H1 (cell line): ENCODE measurements around the gene TPO. TPM values are rescaled to one million over a fixed set of nuclear protein-coding genes. Genes with fewer than 3 reads are reported as not detected.

Source experiments
- CTCF ChIA-PET: fragments of 300-600 bp; sonication (Branson Sonifier 250); formaldehyde crosslinking; loops from one replicate; lab custom pipeline; 2021; ENCODE audit not compliant: partially characterized antibody; lab: Charles Lee
- POLR2A ChIA-PET: fragments of 300-600 bp; sonication (Branson Sonifier 250); formaldehyde crosslinking; loops from one replicate; lab custom pipeline; 2021; ENCODE audit warnings: inconsistent platforms; ENCODE audit not compliant: partially characterized antibody; lab: Charles Lee
- DNase-seq, 2 experiments: peaks; one replicate each; pipeline versions ENCODE4 v3.0.0 to v3.0.0-alpha.2; 2010 to 2022; ENCODE audit warnings: low spot score in 2 of 2, low read depth in 1 of 2, mixed read lengths in 1 of 2
- FAIRE-seq: peaks from 2 replicates; lab custom pipeline; 2011; peaks lifted over from hg19 to GRCh38; lab: Jason Lieb, UNC
- H2AFZ ChIP-seq: 2 replicates; pipeline ENCODE4 v1.8.1; 2012; ENCODE audit warnings: low read length, inconsistent platforms
- H2AK5ac ChIP-seq: 2 replicates; pipeline ENCODE4 v1.6.1; 2013; ENCODE audit warnings: low read depth, low read length
- H2BK120ac ChIP-seq: replicated peaks from 2 replicates; pipeline ENCODE3; 2013; ENCODE audit warnings: low read depth, low read length, inconsistent platforms
- H2BK12ac ChIP-seq: 2 replicates; pipeline ENCODE4 v1.6.1; 2013; ENCODE audit warnings: low read depth, low read length
- H2BK15ac ChIP-seq: 2 replicates; pipeline ENCODE4 v1.6.1; 2013; ENCODE audit warnings: low read length
- H2BK20ac ChIP-seq: 2 replicates; pipeline ENCODE4 v1.6.1; 2013; ENCODE audit warnings: low read length
- H2BK5ac ChIP-seq: 2 replicates; pipeline ENCODE4 v1.6.1; 2013; ENCODE audit warnings: low read depth, low read length
- H3K14ac ChIP-seq: 2 replicates; pipeline ENCODE4 v1.6.1; 2013; ENCODE audit warnings: inconsistent platforms; ENCODE audit not compliant: insufficient read length
- H3K18ac ChIP-seq: 2 replicates; pipeline ENCODE4 v1.6.1; 2013; ENCODE audit warnings: low read length; ENCODE audit errors: extremely low read depth
- H3K23ac ChIP-seq: 2 replicates; pipeline ENCODE4 v1.6.1; 2013; ENCODE audit warnings: inconsistent platforms; ENCODE audit not compliant: insufficient read length
- H3K23me2 ChIP-seq: 2 replicates; pipeline ENCODE4 v1.6.1; 2013; ENCODE audit warnings: low read depth, low read length
- H3K27ac ChIP-seq: 2 replicates; pipeline ENCODE4 v1.6.1; 2011; ENCODE audit warnings: low read depth, low read length, inconsistent platforms
- H3K27me3 ChIP-seq, 4 experiments: replicated peaks in 1 of 4; 1 replicate in 1 of 4; 2 replicates in 3 of 4; pipeline versions ENCODE4 v1.6.1 to v1.8.1; 2011 to 2013; ENCODE audit warnings: low read length in 3 of 4, mild to moderate bottlenecking in 3 of 4, inconsistent platforms in 2 of 4, mixed read lengths in 2 of 4, moderate library complexity in 1 of 4; ENCODE audit not compliant: control insufficient read depth in 3 of 4, insufficient read depth in 3 of 4; ENCODE audit errors: extremely low read depth in 1 of 4
- H3K36me3 ChIP-seq, 4 experiments: 2 replicates each; pipeline versions ENCODE4 v1.6.1 to v1.8.1; 2011 to 2013; ENCODE audit warnings: mild to moderate bottlenecking in 4 of 4, low read length in 3 of 4, moderate library complexity in 2 of 4, control low read depth in 1 of 4, inconsistent platforms in 1 of 4; ENCODE audit not compliant: insufficient read depth in 4 of 4, control insufficient read depth in 2 of 4
- H3K4ac ChIP-seq: replicated peaks from 2 replicates; pipeline ENCODE3; 2013; ENCODE audit warnings: low read length, low read depth, mixed read lengths, inconsistent platforms; ENCODE audit not compliant: insufficient read length
- H3K4me1 ChIP-seq, 4 experiments: replicated peaks in 1 of 4; 1 replicate in 1 of 4; 2 replicates in 3 of 4; pipeline versions ENCODE4 v1.6.1 to v1.8.1; 2011 to 2013; ENCODE audit warnings: low read length in 3 of 4, inconsistent platforms in 2 of 4, mixed read lengths in 1 of 4; ENCODE audit not compliant: insufficient read depth in 4 of 4, control insufficient read depth in 3 of 4
- H3K4me2 ChIP-seq, 2 experiments: 2 replicates each; pipeline versions ENCODE4 v1.6.1 to v1.8.1; 2011 to 2013; ENCODE audit warnings: low read depth in 2 of 2, low read length in 2 of 2, control low read depth in 1 of 2, inconsistent platforms in 1 of 2, mild to moderate bottlenecking in 1 of 2; ENCODE audit not compliant: insufficient read depth in 1 of 2
- H3K4me3 ChIP-seq, 4 experiments: fragments of 200-600, 300-600 bp in 1 of 4; sonication (generic), shearing (Covaris generic), sonication (Bioruptor Twin) in 1 of 4; 2 replicates each; pipeline versions ENCODE4 v1.5.1 to v1.8.1; 2011 to 2016; ENCODE audit warnings: low read length in 4 of 4, low read depth in 3 of 4, control low read depth in 2 of 4, inconsistent platforms in 2 of 4, mild to moderate bottlenecking in 2 of 4, mixed read lengths in 1 of 4, moderate library complexity in 1 of 4; ENCODE audit not compliant: insufficient read depth in 2 of 4; ENCODE audit errors: extremely low read depth in 1 of 4
- H3K56ac ChIP-seq: replicated peaks from 2 replicates; pipeline ENCODE3; 2013; ENCODE audit warnings: low read depth, mild to moderate bottlenecking, mixed read lengths, low read length, inconsistent platforms; ENCODE audit not compliant: insufficient read length
- H3K79me1 ChIP-seq: 2 replicates; pipeline ENCODE4 v1.6.1; 2013; ENCODE audit warnings: low read depth, low read length, control low read depth
- H3K79me2 ChIP-seq, 2 experiments: 2 replicates each; pipeline versions ENCODE4 v1.6.1 to v1.8.1; 2012 to 2013; ENCODE audit warnings: low read length in 2 of 2, mild to moderate bottlenecking in 2 of 2, inconsistent platforms in 1 of 2; ENCODE audit not compliant: insufficient read depth in 2 of 2, control insufficient read depth in 1 of 2
- H3K9ac ChIP-seq, 4 experiments: replicated peaks in 1 of 4; 1 replicate in 1 of 4; 2 replicates in 3 of 4; pipeline versions ENCODE4 v1.6.1 to v1.8.1; 2011 to 2013; ENCODE audit warnings: low read depth in 3 of 4, low read length in 3 of 4, control low read depth in 2 of 4, mild to moderate bottlenecking in 2 of 4, moderate library complexity in 2 of 4, inconsistent platforms in 1 of 4; ENCODE audit errors: extremely low read depth in 1 of 4
- H3K9me3 ChIP-seq, 2 experiments: 2 replicates each; pipeline versions ENCODE4 v1.6.1 to v1.8.1; 2012 to 2013; ENCODE audit warnings: mild to moderate bottlenecking in 2 of 2, moderate library complexity in 2 of 2, control low read depth in 1 of 2, inconsistent platforms in 1 of 2, low read depth in 1 of 2, low read length in 1 of 2, mixed read lengths in 1 of 2; ENCODE audit not compliant: insufficient read depth in 2 of 2
- H4K20me1 ChIP-seq, 2 experiments: replicated peaks in 1 of 2; 2 replicates each; pipeline versions ENCODE3 to v1.8.1; 2011 to 2013; ENCODE audit warnings: inconsistent platforms in 2 of 2, low read length in 2 of 2, mild to moderate bottlenecking in 1 of 2; ENCODE audit not compliant: insufficient read depth in 2 of 2, control insufficient read depth in 1 of 2
- H4K5ac ChIP-seq: 2 replicates; pipeline ENCODE4 v1.6.1; 2013; ENCODE audit warnings: low read length, low read depth, mixed read lengths, inconsistent platforms; ENCODE audit not compliant: insufficient read length
- H4K8ac ChIP-seq: 2 replicates; pipeline ENCODE4 v1.8.0; 2013; ENCODE audit warnings: mild to moderate bottlenecking, moderate library complexity, low read length, inconsistent platforms; ENCODE audit not compliant: insufficient read depth; ENCODE audit errors: extremely low read depth
- H4K91ac ChIP-seq: replicated peaks from 2 replicates; pipeline ENCODE3; 2013; ENCODE audit warnings: low read length, mixed read lengths, inconsistent platforms; ENCODE audit not compliant: insufficient read length
- JUND ChIP-seq: IDR thresholded peaks from 2 replicates; pipeline ENCODE4 v1.6.1; 2011; ENCODE audit warnings: mild to moderate bottlenecking, improper control_type of control experiment, low read length
- RAD21 ChIP-seq, 2 experiments: IDR thresholded peaks in 1 of 2; conservative IDR thresholded peaks in 1 of 2; 2 replicates each; pipeline ENCODE4 v1.6.1; 2011; ENCODE audit warnings: low read depth in 2 of 2, low read length in 2 of 2, improper control_type of control experiment in 1 of 2, inconsistent platforms in 1 of 2, mild to moderate bottlenecking in 1 of 2, moderate library complexity in 1 of 2
- SRF ChIP-seq: IDR thresholded peaks from 2 replicates; pipeline ENCODE4 v1.6.1; 2011; ENCODE audit warnings: mild to moderate bottlenecking, low read depth, low read length, moderate library complexity
- WGBS, 2 experiments: shearing (Covaris generic) in 1 of 2; methylation state at CpG; one replicate each; pipeline versions ENCODE4 v1.1.6 to v1.1.7; 2013 to 2015; ENCODE audit warnings: low lambda C conversion rate in 2 of 2, mixed read lengths in 2 of 2, inconsistent platforms in 1 of 2, low coverage in 1 of 2, missing lambda C conversion rate in 1 of 2; ENCODE audit not compliant: insufficient replicate concordance in 2 of 2, insufficient coverage in 1 of 2, insufficient read length in 1 of 2; ENCODE audit errors: extremely low coverage in 1 of 2, missing lambda C conversion rate in 1 of 2; 5-methylcytosine and 5-hydroxymethylcytosine counted together
- polyA plus RNA-seq, 7 experiments: library from polyadenylated mRNA; depleted of rRNA in 3 of 7; stranded (reverse) in 5 of 7; unstranded in 2 of 7; fragments of >200 nt in 5 of 7; fragments of 200-250 nt in 2 of 7; gene quantifications; 1 replicate in 5 of 7; 2 replicates in 1 of 7; 4 replicates in 1 of 7; pipeline versions ENCODE4 v1.2.1 to v1.2.3, GENCODE V29; 2011 to 2013; ENCODE audit warnings: missing spikeins in 2 of 7, mixed read lengths in 2 of 7
- total RNA-seq: library from RNA; stranded (reverse); fragmentation: NEBNext Ultra II Directional; extraction: Animal tissue kit (Norgen Biotek cat#: 25700); gene quantifications from 2 replicates; pipeline ENCODE4 v1.2.1, GENCODE V29; 2021
- TF ChIP-seq, protein P1 (sequence below), 3 experiments: IDR thresholded peaks; 1 replicate in 2 of 3; 2 replicates in 1 of 3; pipeline versions ENCODE4 v1.5.1 to v1.6.1; 2011; ENCODE audit warnings: low read length in 3 of 3, mild to moderate bottlenecking in 3 of 3, inconsistent platforms in 2 of 3, low read depth in 1 of 3, moderate library complexity in 1 of 3; ENCODE audit not compliant: insufficient read depth in 1 of 3; ENCODE audit errors: control extremely low read depth in 1 of 3

The TPO gene
- total and polyA plus RNA-seq, 2 of the 8 experiments (the other 6 are each of a cell fraction or from before 2014, with no cell fraction given), result not detected

DNA sequence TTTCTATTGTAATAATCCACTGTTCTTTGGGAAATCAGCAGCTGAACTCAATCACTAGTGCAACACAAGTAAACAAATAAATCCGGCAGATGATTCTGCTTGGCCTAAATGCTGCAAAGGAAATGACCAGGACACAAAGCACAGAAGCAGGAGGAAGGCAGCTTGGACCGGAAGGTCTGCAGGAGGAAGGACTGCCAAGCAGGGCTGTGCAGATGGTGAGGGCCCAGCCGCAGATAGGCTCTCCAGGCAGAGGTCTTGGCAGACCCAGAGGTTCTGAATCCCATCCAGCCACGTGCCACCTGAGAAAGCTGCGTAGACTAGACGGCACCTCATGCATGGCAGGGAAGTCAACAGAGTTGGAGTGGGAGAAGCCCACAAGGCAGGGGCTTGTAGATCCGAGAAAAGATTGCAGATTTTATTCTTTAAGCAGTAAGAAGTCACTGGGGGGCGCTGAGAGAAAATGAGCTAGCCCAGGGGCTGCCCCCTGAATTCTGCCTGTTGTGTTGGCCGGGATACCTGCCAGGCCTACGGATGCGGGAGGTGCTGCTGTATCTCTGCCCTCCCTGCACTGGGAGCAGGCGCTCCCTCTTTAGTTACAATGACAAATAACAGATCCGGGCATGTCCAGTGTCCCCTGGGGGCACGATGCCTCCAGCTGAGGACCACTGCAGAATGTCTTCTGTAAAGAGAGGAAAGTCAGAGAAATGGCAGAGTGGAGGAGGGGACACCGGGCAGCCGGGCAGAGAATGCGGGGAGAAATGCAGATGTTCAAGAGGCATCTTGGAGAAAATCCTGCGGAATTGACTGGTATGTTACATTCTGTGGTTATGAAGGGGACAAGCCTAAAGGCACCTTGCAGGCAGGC, 177.6 kb downstream of the TPO start:
- H3K9me3 ChIP-seq, result no peaks in the 10 kb centered on the region; a peak in 1 of 4 replicates
- no peak overlapping the region for H3K56ac ChIP-seq
- no peak overlapping the region for H2BK120ac ChIP-seq
- peaks cover 0 to 6% of the 10 kb centered on the region in 2 experiments for H4K20me1 ChIP-seq
- no peak overlapping the region for H3K27ac ChIP-seq
- H3K79me2 ChIP-seq, result no peaks in the 10 kb centered on the region
- TF ChIP-seq RAD21 (IDR thresholded peaks at IDR 0.05 in 1 of 2, conservative IDR thresholded peaks at IDR 0.05 in 1 of 2; ENCODE audit: low read depth in 2 of 2, low read length in 2 of 2) (peak; percentile 36 to 50; a peak in 3 of 4 replicates), JUND (no peak), SRF (no peak)
- TF ChIP-seq, protein P1, sequence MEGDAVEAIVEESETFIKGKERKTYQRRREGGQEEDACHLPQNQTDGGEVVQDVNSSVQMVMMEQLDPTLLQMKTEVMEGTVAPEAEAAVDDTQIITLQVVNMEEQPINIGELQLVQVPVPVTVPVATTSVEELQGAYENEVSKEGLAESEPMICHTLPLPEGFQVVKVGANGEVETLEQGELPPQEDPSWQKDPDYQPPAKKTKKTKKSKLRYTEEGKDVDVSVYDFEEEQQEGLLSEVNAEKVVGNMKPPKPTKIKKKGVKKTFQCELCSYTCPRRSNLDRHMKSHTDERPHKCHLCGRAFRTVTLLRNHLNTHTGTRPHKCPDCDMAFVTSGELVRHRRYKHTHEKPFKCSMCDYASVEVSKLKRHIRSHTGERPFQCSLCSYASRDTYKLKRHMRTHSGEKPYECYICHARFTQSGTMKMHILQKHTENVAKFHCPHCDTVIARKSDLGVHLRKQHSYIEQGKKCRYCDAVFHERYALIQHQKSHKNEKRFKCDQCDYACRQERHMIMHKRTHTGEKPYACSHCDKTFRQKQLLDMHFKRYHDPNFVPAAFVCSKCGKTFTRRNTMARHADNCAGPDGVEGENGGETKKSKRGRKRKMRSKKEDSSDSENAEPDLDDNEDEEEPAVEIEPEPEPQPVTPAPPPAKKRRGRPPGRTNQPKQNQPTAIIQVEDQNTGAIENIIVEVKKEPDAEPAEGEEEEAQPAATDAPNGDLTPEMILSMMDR (IDR thresholded peaks at IDR 0.05; ENCODE audit: control extremely low read depth in 1 of 3, insufficient read depth in 1 of 3, low read depth in 1 of 3, low read length in 3 of 3), result peak in 1 of 3 experiments; percentile 44; a peak in 2 of 4 replicates
- 76% methylated on average over 18 of the region's 18 CpGs; no CpG with 5 or more reads in 1 of the 2 experiments for WGBS, 2 experiments
- H3K18ac ChIP-seq, result peak overlapping the region; percentile 25; the same call in 1 of the 2 replicates
- H3K4ac ChIP-seq, result peak overlapping the region; percentile 7
- H3K27me3 ChIP-seq, result no peaks in the 10 kb centered on the region
- CTCF ChIA-PET, result interaction anchor here (0.6 to 6.9 kb wide), 31 partner anchors 9 to 233 kb away, joined by 3 to 68 read pairs (median 5); no protein-coding TSS in a partner anchor
- H2BK20ac ChIP-seq, result peak overlapping the region; percentile 80
- H3K79me1 ChIP-seq, result peaks cover 3% of the 10 kb centered on the region
- H3K23me2 ChIP-seq, result peaks cover 3% of the 10 kb centered on the region
- peak overlapping the region; percentile 87; the same call in 1 of the 2 replicates for H4K8ac ChIP-seq
- H2AFZ ChIP-seq, result no peak overlapping the region
- H4K91ac ChIP-seq, result peak overlapping the region; percentile 62
- H2BK5ac ChIP-seq, result peak overlapping the region; percentile 66
- no peak overlapping the region for H3K14ac ChIP-seq
- no peak overlapping the region for H3K4me2 ChIP-seq
- H3K4me1 ChIP-seq, result peaks cover 0 to 16% (median 10%) of the 10 kb centered on the region in 4 experiments; a peak in 6 of 7 replicates
- peak overlapping the region; percentile 55; the same call in 1 of the 2 replicates for H2AK5ac ChIP-seq
- POLR2A ChIA-PET, result interaction anchor here (0.9 to 2.3 kb wide), 6 partner anchors 14 to 177 kb away, joined by 3 to 13 read pairs (median 3); no protein-coding TSS in a partner anchor
- DNase-seq (peak in 1 of 2 experiments; percentile 65), FAIRE-seq (no peak)
- no peak overlapping the region for H3K23ac ChIP-seq
- peak overlapping the region; percentile 96; the same call in 1 of the 2 replicates for H2BK15ac ChIP-seq
- no peak overlapping the region for H4K5ac ChIP-seq
- H2BK12ac ChIP-seq, result peak overlapping the region; percentile 60; the same call in 1 of the 2 replicates
- no peak overlapping the region for H3K4me3 ChIP-seq
- H3K9ac ChIP-seq, result no peak overlapping the region
- H3K36me3 ChIP-seq, result no peaks in the 10 kb centered on the region; a peak in 1 of 8 replicates
